ENCODE results near the gene SPATA31D3.
"Not testable (repeated sequence)": the region's sequence is repeated elsewhere in the genome, so short reads cannot be mapped to it uniquely, and the experiment has no call there.

The SPATA31D3 gene

DNA sequence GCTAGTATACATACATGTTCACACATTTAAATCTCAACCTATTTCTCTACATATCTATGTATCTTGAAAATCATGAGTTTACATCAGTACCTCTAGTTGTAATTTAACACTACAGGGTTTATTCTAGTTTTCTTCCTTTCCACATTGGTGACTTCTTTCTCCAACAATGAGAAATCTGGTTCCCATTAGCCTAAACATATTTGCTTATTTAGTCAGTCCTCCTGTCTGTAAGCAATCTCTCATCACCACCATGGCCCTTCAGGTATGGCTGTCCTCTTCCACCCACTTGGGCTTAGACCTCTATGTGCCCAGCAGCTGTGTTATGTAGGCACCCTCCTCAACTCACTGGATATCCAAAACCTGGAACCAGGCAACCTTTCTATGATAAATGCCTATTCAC, 37.3 kb downstream of the SPATA31D3 start:
- no peak for DNase-seq

DNA sequence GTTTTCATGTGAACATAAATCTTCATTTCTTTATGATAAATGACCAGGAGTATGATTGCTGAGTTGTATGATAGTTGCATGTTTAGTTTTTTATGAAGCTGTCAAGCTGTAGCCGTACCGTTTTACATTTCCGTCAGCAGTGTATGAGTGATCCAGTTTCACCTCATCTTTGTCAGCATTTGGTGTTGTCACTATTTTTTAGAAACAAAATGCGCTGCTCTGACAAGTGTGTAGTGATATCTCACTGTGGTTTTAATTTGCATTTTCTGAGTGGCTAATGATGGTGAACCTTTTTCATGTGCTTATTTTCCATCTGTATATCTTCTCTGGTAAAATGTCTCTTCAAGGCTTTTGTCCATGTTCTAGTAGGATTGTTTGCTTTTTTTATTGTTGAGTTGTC, 38.6 kb downstream of the SPATA31D3 start:
- no peak for DNase-seq

DNA sequence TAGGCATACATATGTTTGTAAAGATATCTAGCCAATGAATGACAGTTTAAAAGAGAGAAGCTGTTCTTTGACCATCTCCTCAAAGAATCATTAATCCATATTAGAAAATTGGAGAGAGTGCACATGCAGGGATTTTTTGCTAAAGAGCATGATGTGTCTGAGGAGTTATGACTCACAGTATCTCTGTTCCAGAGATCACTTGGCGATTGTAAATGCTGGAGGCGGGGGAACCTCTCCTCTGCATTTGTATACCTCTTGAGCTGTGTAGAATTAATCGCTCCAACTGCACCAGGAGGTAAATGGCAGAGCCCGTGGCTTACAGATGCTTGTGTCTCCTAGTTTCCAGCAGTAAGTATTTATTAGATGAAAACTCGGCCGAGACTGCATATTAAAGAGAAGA, 41.6 kb downstream of the SPATA31D3 start:
- no peak for DNase-seq

DNA sequence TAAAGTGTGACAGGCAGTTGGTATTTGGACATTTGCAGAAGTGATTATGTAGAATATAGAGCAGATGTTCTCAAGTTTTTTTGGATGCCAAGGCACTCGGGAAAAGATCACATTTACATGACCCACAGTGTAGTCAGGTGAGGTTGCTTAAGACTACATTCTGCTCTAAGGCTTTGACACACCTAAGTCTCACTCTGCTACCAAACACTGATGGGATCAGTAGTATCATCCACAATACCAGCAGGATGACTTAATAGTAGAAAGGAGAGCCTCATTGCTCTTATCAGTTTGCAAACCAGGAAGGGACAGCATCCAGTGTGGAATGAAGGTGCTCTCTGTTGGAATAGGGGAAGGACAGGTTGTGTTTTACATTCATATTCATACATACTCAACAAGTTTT, 42.8 kb downstream of the SPATA31D3 start:
- DNase-seq: no peak

DNA sequence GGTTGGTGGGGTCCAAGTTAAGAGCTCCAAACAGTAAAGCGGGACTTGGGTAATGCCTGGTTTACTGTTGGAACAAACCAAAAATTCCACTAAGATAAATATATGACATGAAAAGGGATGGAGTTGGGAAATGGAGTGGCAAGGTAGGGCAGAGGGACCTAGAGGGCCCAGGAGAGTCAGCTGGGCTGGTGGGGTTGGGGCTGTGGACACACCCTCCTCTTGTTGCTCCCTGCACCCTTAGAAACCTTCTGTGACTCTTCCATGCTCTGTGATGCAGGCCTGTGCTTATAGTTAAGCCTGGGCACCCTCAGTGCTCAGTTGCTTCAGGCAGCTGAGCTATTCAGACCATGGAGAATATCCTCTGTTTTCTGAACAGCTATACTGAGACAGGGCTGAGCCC, 45.2 kb downstream of the SPATA31D3 start, which contains the start of gene SPATA31D1:
Gene SPATA31D1 (plus strand): TSS at position 301 of the 400 bp plus-strand sequence. CDS start 47 bp downstream, at position 348.
- not testable (repeated sequence) for DNase-seq

DNA sequence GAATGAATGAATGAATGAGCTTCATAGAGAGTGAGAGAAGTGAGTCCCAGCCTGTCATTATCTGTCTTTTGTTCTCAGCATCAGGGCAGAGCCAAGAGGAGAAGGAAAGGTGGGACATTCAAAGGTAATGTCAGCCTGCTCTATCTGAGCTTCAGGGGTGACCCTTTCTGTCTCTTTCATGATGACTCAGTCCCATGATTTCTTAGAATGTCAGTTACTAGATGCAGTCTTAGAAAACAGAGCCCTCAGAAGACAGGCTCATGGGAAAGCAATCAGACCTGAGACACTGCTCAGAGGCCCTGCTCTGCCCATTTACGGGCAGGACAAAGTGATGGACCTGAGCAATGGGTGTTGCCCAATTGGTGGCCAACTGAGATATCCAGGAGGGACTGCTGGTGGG, 46.4 kb downstream of the SPATA31D3 start:
- no peak for DNase-seq

DNA sequence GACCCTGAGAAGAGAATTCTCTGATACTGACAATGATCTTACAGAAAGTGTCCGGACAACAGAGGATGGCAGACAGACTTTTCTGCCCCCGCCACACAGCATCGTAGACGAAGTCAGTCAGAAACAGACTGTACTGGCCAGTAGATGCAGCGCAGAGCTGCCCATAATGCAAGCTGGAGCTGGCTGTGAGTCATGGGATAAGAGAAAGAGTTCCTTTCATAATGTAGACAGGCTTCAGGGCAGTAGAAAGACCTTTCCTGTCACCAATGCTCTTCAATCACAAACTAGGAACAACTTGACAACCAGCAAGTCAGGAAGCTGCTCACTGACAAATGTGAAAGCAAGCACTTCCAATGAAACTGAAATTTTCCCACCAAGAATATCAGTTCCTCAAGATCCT, 50.4 kb downstream of the SPATA31D3 start:
- no peak for DNase-seq

All from GDM1 (cell line).